ENCODE results near the gene PLXNA1.
A peak's percentile ranks its signal among the peaks of the same experiment; 100 is the strongest.

The PLXNA1 gene

GRCh38 chr3:126968391-126969390 lies 14.2 kb upstream of the PLXNA1 start:
- no peak for DNase-seq

GRCh38 chr3:126969586-126969985 lies 13.3 kb upstream of the PLXNA1 start:
- no peak for DNase-seq

DNA sequence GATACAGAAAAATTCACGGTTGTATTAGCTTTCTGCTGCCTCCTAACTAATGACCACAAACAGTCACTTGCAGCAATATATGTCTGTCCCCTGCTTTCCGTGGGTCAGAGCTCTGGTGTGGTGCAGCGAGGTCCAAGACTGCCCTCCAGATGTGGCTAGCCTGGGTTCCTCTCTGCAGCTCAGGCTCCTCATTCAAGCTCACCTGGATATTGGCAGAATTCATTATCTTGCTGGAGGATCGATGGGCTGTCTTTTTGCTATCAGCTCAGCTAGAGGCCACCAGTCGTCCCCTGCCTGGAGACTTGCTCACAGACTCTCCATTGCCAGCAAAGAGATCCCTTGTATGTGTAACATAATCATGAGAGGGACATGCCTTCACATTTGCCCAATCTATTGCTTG lies 12.8 kb upstream of the PLXNA1 start:
- DNase-seq, result no peak

- DNase-seq, result no peak
These were observed 12.0 kb upstream of the PLXNA1 start for GRCh38 chr3:126970921-126971320.

DNA sequence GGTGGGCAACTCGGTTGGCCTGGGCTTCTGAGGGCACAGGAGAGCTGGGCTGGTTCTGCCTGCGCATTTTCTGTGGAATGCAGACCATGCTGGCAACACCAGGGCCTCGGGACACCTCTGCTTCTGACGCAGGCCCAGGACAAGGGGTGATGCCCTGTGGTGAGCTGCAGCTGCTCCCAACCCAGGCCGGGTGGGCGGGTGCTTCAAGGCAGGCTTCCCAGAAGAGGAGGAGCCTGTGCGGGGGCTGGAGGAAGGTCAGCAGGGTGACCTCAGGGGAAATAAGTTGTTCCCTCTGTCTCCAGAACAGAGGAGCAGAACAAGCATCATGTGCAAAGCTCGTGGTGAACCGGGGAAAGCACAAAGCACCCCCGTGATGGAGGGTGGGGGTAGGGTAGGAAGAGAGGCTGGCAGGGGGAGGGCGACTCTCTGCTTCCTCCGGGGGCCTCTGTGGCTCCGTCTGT lies 11.0 kb upstream of the PLXNA1 start:
- DNase-seq, result no peak

GRCh38 chr3:126972866-126973265 lies 10.0 kb upstream of the PLXNA1 start:
- DNase-seq, result peak; percentile 40

DNA sequence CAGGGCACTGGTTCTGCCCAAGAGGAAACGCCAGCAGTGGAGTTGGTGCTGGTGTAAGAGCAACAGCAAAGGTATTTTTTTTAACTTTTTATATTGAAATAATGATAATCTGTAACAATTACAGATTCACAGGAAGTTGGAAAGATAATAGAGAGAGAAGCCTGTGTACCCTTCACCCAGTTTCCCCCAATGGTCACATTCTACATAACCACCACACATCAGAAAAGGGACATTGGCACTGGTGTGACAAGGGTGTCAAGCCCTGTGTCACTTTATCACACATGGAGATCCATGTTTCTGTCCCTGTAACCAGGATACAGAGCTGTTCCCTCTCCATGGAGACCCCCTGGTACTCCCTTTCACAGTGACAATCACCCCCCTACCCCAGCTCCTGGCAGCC lies 9.1 kb upstream of the PLXNA1 start:
- no peak for DNase-seq

- DNase-seq, result no peak
These were observed 8.2 kb upstream of the PLXNA1 start for GRCh38 chr3:126974756-126975155.

DNA sequence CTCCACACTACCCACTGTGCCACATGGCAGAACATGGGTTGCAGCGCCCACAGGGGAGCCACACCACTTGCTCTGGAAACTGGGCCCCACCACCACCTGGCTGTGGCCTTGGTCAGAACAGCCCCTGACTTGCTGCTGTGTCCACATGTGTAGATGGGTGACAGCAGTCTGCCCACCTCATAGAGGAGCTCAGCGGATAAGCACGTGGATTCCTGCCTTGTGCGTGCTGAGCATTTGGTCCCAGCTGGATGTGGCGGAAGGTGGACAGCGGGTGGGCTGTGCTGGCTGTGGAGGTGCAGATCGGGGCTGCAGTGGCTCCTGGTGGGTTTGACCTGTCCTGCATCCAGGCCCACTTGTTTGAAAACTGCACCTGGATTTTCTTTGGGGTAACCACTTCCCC lies 6.0 kb upstream of the PLXNA1 start:
- no peak for DNase-seq

GRCh38 chr3:126977821-126978220 lies 5.1 kb upstream of the PLXNA1 start:
- DNase-seq, result no peak

DNA sequence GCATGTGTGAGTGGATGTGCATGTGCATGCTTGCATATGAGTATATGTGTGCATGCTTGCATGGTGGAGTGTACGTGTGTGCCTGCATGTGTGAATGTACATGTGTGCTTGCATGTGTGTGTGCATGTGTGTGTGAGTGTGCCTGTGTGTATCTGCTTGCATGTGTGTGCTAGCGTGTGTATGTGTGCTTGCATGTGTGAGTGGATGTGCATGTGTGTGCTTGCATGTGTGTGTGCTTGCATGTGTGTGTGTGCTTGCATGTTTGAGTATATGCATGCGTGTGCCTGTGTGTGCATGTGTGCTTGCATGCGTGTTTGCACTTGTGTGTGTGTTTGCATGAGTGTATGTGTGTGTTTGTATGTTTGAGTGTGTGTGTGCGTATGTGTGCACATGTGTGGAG lies 4.6 kb upstream of the PLXNA1 start:
- DNase-seq, result no peak

GRCh38 chr3:126979046-126979628 lies 3.8 kb upstream of the PLXNA1 start:
- DNase-seq, result no peak

GRCh38 chr3:126980266-126980811 lies 2.6 kb upstream of the PLXNA1 start:
- DNase-seq, result no peak

DNA sequence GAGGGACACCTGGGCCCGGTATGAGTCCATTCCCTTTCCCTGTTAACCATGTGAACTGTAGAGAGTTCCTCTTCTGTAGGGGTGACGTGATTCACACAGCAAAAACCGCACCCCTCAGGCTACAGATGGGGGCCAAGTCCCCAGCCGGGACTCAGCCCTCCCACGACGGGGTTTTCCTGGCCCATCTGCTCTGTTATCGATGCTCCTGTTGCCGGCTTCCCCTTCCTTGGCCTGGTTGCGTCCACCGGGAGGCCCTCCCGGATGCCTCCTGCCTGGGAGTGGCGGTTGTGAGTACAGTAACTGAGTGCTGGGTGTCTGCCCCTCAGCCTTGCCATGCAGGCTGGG lies 817 bp upstream of the PLXNA1 start:
- DNase-seq, result peak; percentile 58

DNA sequence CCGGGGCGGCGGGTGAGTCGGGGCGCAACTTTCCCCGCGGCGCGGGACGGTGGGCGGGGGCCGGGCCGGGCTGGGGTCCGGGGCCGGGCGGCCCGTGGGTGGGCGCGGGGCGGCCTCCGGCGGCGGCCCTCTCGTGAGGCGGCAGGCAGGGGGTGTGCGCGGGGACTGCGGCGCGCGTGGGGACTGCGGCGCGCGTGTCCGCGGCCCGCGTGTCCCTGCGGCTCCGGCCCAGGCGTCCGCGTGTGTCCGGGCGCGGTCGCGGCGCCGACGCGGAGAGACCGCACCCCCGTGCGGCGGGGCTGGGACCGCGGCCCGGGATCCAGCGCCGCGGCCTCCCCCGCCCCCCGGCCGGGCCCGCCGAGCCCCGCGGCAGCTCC lies 349 bp downstream of the PLXNA1 start:
- no peak for DNase-seq

DNA sequence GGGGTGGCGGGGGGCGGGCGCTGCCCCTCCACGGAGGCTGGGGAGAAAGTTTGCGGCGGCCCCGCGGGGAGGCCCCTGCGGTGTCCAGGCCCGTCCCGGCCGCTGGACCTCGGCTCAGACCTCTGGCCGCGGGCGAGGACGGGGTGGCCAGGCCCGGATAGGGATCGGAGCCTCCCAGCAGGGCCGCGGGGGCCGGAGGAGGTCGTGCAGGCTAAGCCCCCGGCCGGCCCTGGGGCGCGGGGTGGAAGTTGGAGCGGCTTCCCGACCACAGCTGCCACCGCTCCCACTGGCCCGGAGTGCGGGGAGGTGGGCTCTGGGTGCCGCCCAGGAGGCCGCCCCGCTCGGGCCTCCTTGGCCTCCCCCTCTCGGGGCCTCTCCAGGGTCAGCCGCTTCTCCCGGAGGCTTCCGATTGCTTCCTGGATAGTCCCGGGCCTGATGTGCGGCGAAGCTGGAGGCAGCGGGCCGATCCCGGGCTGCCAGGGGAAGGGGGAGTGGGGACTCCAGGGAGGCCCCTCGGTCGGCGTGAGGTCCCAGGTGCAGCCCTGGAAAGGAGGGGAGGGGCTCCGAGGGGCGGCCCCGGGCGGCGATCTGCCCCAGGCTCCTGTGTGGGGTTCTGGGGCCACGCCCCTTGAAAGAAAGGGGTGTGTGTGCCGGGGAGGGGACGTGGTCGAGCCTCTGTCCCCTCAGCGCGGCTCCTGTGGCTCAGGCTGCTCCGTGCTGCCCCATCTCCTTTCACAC lies 907 bp downstream of the PLXNA1 start:
- DNase-seq, result peak; percentile 68

DNA sequence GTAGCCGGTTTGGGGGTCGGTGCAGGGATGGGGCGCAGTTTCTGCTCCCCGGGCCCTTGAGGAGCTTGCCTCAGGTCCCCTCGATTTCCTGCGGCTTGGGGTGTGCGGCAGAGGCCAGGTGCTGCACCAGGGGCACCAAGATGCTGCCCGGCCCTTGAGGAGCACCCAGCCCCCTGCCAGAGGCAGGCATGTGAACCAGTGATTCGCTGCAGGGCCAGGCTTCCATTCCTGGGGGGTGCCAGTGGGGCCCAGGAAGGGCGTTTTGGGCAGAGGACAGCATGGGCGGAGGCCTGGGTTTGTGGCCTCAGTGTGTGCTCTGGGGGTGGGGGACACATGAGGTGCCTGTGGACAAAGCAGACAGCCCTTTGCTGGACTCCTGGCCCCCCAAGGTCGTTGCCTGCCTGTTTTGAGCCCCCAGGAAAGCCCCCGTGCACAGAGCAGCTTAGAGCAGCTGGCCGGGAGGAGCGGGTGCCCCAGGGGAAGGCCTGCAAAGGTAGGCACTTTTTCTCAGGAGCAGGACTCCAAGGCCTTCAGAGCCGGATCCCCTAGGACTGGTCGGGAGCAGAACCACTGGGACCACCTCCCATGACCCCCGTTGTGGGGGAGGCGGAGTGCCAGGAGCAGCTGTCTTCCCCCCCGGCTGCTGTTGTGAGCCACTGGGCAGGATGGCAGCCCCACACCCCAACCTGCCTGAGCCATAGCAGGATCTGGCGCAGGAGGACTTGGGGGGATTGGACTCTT lies 1.6 kb downstream of the PLXNA1 start:
- peak; percentile 68 for DNase-seq

DNA sequence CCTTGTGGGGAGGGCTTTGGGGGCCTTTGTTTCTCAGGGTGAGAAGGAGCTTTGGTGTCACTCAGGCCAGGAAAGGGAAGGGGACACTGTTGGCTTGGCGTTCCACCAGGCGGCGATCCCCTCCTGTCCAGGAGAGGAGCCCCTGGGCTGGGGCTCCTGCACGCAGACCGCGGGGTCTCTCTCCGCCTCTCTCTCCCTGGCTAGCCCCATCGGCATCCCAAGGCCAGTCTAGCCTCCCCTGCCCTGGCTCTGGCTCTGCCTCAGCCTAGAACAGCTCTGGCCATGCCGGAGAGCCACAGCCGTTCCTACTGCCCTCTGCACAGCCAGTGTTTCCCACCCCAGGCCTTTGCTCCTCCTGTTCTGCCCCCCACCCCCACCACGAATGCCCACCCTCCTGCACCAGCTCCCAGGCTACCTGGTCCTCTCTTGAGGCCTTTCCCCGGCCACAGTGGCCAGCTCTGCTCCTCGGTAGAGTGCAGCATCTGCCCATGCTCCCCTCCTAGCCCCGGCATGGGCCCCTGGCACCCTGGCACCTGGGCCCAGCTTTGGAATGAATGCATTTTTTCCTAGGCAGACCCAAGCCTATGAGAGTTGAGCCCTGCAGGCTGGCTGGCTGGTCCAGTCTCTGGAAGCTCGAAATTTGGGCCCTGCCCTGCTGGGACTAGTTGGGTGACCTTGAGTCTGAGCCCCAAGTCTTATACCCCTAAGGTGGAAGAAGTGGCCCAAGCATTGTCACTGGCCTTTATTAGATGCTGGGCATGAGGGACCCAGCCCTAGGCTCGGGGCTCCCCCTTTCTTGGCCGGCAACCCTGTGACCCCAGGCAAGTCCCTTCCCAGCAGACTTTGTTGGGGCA lies 2.4 kb downstream of the PLXNA1 start:
- DNase-seq, result peak; percentile 68

DNA sequence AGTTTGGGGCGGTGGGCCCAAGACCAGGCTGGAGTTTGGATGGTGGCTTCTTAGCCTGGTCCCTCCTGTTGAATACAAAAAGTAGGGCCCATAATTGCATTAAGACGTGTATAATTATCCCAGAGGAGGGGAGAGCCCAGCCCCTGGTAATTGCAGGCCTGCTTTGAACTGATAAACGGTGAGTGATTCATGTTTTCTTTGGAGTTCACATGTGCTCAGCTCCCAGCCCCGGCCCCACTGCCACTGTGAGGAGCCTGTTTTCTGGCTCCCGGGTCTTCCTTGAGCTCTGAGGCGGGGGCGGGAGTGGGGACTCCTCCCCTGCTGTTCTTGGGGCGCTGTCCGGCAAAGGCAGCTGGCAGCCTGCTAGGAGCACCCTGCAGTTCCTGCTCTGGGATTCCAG lies 3.1 kb downstream of the PLXNA1 start:
- DNase-seq, result peak; percentile 88

DNA sequence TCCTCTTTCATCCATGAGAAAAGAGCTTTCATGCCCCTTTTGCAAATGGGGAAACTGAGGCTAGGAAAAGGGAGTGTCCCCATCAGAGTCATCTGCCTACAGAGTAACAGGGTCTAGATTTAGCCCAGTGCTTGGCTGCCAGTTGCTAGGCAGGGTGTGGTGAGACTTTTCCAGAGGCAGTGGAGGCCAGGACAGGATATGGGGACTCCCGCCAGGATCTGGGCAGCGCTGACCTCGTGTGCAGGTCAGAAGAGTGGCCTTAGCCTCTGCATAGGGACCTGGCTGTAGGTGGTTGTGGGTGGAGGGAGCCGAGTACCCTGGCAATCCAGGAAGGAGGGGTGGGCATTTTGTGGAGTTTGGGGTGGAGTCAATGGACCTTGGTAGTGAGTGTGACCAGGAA lies 4.2 kb downstream of the PLXNA1 start:
- DNase-seq, result no peak

- no peak for DNase-seq
These were observed 4.7 kb downstream of the PLXNA1 start for GRCh38 chr3:126987596-126987995.

All from NCI-H82 (cell line).